ENCODE results near the gene KHK.

- no peak for TF ChIP-seq CTCF (IDR thresholded peaks at IDR 0.05; ENCODE audit: low read length)
- no peak for TF ChIP-seq EZH2 (IDR thresholded peaks at IDR 0.05; ENCODE audit: borderline replicate concordance, low read length)
These were observed 52.7 kb downstream of the KHK start, which contains the start of gene PRR30 for GRCh38 chr2:27139310-27139709.

Data from OCI-LY1 (cell line).